HG03439 (cell line): ENCODE data around the gene RNF220.

ENCODE experiments used
- ATAC-seq: cut with Tn5 transposase; IDR thresholded peaks from one replicate; pipeline ENCODE4 v1.9.1; 2021; ENCODE audit warnings: mild to moderate bottlenecking, moderate library complexity; ENCODE audit not compliant: unreplicated experiment

The RNF220 gene

DNA sequence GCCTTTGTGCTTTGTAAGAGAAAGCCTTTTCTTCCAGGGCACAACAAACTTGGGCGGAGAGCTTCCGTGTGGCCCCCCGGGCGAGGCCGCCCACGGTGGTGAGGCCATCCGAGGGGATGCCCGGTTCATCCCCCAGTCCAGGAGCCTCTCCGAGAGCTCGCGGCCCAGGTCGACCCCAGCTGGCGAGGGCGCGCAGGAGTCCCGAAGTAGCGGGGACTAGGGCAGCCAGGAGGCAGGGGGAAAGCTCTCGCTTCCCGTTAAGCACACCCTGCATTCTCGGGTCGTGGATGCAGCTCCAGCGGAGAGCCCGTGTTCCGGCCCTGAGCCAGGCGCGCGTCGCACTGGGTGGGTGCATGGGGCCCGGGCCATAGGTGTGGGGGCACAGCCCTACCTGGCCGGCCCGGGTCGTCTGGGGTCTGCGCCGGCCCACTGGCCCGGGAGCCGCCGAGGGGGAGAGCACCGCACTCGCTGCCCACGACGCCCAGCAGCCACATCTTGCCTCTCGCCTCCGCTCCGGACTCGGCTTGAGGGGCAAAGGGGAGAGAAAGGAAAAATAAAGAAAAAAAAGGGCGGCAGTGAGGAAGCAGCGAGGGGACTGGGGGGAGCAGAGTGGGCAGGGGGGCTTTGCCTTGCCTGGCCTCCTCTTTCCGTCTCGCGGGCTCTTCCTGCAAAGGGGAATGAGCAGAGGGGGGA lies 1.8 kb downstream of the RNF220 start:
- ATAC-seq = no peak

DNA sequence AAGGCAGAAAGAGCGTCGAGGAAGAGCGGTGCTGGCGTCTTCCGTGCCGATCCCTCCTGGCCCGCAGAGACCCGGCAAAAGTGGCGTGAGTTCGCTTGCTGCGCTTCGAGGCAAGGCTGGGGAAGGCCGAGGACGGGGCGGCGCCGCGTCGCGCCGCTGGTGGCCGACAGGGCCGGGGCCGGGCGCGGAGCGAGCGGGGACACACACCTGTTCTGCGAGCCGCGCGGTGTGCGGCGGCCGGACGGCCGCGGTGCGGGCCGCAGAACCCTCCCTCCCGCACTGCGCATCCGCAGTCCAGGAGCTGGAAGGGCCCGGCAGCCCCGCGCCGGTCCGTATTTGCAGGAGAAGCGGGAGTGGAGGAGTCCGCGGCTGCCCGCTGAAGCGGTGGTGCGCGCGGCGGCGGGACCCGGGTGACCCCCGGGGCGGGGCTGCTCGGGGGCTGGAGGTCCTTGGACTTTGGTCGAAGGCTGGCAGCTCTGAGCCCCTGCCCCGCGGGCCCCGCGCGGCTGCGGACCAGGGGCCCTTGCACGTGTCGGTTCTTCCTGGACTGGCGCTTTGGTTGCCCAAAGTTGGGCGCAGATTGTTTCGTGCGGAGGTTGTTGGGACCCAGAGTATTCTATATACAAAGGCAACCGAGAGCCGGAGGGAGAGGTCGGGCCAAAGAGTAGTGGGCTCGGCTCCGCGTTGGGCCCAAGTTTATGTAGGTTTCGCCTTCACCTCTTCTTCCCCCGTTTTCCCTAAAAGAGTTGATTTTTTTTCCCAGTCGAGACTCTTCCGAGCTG lies 2.6 kb downstream of the RNF220 start:
- no peak for ATAC-seq

- no peak for ATAC-seq
These were observed 3.1 kb downstream of the RNF220 start for GRCh38 chr1:44408212-44408582.

DNA sequence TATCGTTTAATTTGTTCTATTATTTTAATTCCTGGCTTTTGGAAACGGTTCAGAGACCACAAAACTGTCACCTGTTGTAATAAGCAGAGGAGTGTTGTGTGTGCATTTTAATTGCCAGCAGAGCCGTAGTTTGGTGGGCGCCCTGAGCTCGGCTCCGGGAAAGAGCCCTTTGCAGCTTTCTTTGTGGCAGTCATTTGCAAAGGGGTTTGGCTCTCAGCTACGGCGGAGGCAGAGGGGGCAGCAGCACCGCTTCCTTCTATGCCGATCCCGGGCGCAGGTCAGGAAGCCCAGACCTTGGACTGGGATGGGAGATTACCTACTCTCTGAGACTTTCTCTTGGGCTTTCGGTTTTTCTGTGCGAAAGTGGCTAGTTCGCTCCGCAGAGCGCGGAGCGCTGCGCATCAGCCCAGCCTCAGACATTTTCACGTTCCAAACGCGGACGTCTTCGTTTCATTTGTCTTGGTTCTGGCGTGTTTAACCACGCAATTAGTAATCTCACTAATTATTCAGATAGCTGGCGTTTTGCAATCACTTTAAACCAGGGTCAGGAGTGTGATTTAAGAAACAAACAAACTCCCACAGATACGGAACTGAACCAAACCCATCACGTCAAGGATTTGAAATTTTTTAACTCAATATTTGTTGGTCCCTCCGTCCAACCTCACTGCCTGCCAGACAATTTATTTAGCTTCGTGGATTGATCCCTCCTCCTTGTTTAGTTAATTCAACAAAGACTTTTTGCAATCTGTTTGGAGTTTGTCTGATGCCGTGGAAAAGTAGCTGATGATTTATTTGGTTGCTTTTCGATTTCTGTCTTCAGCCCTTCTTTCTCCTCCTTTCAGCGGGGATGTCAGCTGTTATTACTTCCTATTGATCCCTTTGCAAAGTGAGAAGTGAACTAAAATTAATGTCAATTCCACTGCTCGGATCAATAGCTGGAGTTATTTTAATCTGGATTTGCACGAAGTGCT lies 3.9 kb downstream of the RNF220 start:
- no peak for ATAC-seq

DNA sequence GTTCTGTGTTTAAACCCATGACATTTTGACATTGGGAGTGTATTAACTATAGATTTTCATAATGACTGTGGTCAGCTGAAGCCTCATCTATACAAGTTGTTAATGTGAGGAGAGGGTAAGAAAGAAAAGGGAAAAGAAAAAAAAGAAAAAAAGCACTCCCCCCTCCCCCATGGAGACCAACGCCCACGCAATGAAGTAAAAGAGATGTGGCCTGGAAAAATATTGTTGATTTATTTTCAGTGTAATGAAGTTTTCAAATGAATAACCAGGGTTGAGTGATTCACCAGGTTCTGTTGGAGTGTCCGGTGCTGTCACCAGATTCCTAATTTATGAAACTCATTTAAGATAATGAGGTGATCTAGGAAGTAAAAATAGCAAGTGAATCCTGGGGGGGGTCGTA lies 4.7 kb downstream of the RNF220 start:
- no peak for ATAC-seq

DNA sequence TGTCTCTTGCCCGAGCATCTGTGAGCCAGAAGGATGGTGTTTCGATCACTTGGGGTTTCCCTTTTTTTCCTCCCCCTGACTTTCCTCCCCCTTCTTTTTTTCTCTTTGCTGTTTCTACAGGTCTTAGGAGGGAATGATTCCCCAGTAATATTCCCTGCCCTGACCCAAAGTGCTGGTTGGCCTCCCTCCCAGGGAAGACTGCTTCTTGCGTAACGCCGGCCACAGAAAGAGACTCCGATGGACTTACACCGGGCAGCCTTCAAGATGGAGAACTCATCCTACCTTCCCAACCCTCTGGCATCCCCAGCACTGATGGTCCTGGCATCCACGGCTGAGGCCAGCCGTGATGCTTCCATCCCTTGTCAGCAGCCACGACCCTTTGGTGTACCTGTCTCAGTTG lies 6.8 kb downstream of the RNF220 start:
- ATAC-seq = no peak

DNA sequence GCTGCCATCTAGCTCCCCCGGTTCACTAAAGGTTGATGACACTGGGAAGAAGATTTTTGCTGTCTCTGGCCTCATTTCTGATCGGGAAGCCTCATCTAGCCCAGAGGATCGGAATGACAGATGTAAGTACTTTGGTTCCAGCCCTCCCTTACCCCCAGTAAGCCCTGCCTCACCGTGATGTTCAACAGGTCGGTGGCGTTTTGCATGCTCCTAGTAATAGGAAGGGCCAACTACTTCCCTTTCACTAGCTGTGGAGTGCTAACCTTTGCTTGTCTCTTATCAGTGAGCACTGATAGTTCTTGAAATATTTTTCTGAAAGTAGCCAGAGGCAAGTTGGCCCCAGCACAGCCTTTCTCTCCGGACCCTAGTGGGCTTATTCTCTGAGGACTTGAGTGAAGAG lies 7.5 kb downstream of the RNF220 start:
- no peak for ATAC-seq

DNA sequence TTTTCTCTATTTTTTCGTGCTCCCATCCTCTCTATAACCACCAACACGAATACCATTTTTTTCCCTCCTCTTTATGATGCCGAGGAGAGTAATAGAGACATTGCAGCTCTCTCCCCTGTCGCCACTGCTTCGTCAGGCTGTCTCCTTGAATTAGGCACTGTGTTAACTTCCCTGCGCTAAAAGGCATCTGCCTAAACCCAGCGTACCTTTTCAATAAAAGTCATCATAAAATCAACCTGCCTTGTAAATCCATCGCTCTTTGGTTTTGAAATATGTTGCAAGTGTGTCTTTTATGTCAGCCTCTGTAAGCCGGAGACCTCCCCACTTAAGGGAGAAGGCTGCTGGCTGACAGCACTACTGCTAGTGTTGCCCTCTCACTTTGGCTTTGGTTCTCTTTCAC lies 8.7 kb downstream of the RNF220 start:
- no peak for ATAC-seq

GRCh38 chr1:44415013-44415412 lies 10.0 kb downstream of the RNF220 start:
- ATAC-seq = no peak

DNA sequence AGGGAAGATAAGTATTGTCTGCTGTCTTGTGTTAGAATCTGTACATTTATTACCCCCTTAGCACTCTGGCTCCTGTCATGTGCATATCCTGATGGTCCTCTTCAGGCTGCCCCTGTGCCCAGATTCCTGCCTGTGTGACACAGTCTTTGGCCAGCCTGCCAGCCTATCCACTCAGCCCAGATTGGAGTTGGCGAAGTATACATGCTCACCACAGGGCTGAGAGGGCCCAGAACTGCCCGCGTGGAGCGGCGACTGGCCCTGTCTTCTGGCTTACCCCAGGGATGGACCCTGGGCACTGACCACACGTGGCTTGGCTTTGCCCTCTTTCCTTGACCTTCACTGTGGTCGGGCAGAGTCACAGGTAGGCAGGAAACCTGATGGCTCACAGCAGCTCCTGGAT lies 11.4 kb downstream of the RNF220 start:
- ATAC-seq = no peak

DNA sequence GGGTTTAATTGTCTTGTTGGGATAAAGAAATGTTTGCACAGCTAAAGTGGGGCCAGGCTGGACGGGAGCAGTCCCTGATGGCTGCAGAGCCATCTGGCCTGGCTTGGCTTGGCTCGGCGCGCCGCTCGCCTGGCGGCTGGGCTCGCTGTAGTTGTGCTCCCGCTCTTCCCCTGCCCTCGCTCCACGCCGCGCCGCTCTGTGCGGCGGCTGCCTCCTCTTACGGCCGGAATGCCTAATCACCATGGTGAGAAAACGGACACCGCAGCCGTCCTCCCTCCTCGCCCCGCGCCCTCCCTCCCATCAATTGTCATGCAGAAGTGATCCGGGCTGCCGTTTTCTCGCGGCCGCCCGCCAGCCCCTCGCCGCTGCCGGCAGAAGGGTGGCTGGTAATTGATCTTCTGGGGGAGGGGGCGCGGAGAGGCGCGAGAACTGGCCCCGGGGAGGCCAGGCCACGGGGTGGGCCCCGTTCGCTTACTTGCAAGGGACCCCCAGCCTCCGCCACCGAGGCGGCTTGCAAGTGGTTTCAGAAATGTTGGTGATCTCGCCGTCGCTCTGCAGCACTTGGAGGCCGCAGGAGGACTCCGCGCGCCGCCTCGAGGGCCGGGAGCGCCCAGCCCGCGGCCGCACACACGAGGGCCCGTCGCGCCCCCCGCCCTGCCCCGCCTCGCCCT lies 12.4 kb downstream of the RNF220 start:
- ATAC-seq = no peak

- ATAC-seq = no peak
These were observed 13.1 kb downstream of the RNF220 start for GRCh38 chr1:44418022-44418673.

DNA sequence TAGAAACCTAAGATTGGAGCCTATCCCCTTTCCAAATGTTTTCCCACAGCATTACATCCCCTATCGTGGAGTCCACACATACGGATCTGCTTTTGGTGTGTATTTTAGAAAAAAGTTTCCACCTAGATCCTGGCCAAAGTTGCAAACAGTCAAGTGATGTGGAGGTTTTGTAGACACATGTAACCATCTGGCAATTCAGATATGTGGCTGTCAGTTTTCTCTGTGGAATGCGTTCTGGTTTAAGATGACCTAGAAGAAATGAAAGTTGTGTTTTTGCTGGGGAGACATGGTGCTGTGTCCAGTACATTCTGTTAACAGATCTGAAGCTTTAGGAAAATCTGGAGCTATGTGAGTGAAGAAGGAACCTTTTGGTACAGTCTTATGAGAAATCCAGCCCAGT lies 14.8 kb downstream of the RNF220 start:
- ATAC-seq = no peak

DNA sequence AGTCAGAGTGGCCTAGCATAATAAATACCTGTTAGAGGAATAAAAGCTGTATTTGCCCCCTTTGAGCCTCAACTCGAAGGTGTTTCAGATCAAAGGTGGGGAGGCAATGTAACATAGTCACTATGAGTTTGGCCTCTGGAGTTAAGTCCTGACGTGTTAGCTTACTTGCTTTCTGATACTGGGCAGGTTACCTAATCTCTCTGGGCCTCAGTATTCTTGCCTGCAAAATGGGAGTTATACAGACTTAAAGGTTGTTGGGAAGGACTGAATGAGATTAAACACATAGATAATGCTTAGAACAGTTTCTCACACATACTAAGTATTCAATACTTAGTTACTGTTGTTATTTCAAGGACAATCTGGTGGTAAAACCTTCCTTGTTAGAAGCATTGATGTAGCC lies 15.5 kb downstream of the RNF220 start:
- ATAC-seq = no peak

DNA sequence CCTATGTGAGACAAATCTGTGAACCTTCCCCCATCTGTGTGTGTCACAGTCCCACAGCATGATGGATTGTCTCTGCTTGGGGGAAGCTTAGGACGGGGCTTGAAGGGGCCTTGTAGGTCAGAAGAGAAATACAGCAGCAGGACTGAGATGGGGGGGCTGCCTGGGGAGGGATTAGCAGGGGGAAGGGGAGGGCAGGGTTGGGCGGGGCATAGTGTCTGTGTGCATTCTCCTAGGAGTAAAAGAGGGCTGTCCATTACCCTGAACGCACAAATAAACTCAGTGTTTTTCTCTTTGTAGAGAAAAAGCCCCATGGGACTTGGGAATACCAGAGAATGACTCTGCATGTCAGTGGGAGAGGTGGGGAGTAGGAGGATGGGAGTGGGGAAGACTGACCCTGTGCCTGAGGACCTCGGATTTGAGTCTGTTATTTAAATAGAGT lies 16.4 kb downstream of the RNF220 start:
- no peak for ATAC-seq

DNA sequence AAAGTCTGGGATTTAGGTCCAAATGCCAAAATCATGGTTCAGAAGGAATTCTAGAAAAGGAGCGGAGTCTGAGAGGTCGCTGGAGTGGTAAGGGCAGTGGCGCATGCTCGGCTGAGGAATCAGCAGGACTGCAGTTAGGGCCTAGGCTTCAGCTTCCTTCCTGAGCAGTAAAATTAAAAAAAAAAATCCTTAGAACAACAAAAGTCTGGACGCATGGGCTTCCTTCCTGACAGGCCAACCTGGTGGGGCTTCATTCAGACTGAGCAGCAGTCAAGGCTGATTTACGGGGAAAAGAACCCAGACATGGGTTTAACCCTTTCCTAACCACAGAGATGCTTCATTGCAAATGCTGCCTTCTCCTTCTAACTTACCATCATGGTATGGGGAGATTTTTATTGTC lies 17.1 kb downstream of the RNF220 start:
- no peak for ATAC-seq

GRCh38 chr1:44423591-44424537 lies 18.8 kb downstream of the RNF220 start:
- ATAC-seq = no peak

GRCh38 chr1:44424747-44425146 lies 19.7 kb downstream of the RNF220 start:
- no peak for ATAC-seq

- ATAC-seq = no peak
These were observed 20.5 kb downstream of the RNF220 start for GRCh38 chr1:44425341-44426082.
